ENCODE results near the gene CNN2.

CNN2 gene

GRCh38 chr19:995051-995827 is 31.2 kb upstream of the CNN2 start:
- FAIRE-seq = no peak
- DNase-seq (ENCODE audit: insufficient read length, low spot score) = no peak

DNA sequence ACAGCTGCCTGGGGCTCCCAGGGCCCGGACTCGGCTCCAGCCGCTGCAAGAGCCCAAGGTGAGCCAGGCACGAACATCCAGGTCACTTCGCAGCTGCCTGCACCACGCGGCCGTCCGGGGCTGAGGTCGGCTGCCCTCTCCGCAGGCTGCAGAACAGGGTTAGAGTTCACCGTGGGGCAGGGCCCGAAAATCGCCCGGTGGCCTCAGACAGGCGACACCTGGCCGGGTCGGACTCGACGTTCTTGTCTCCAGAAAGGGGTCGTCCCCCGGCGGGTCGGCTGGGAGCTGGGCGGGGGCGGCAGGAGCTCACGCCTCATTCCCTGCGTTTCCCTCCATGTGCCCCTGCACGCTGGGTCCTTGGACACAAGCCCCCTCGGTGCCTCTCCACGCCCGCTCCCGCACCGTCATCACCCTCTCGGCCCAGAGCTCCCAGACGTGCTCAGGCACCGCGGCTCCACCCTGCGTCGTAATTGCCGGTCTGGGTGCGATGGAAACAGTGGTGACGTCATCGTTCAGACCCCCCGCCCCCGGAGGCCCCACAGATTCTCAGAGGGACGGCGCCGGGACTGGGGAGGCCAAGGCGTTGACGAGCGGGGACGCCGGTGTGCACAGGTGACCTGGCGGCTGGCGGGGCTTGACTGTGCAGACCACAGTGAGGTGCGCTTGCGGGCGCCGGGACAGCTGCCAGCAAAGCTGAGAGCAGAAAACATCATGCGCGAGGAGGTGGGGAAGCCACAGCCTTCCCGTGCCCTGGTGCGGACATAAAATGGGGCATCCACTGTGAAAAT is 30.2 kb upstream of the CNN2 start:
- DNase-seq (ENCODE audit: insufficient read length, low spot score) (no peak), FAIRE-seq (peak; percentile 44)

- DNase-seq (ENCODE audit: insufficient read length, low spot score) (no peak), FAIRE-seq (no peak)
These were observed 28.3 kb upstream of the CNN2 start for GRCh38 chr19:998064-998463.

- DNase-seq (ENCODE audit: insufficient read length, low spot score) (no peak), FAIRE-seq (no peak)
These were observed 27.1 kb upstream of the CNN2 start for GRCh38 chr19:999379-999719.

DNA sequence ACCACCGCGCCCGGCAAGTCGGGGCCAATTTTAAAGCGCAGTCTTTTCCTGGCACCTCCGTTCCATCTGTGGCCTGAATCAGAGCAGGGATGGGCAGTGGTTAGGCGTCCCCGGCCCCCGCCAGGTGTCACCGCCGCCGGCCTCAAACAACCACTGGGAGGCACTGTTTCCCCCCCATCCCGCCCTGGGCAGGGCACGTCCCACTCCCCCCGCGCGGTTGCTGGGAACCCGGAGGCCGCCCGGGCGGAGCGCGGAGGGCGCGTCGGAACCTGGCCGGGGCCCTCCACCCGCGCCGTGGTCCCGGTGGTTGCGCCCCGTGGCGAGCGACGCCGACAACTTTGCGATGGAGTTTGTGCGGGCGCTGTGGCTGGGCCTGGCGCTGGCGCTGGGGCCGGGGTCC is 26.3 kb upstream of the CNN2 start, which contains the start of gene GRIN3B:
TSS of gene GRIN3B (plus strand) at position 325 of the 400 bp plus-strand sequence. CDS start at position 344, 19 bp downstream.
- DNase-seq (ENCODE audit: insufficient read length, low spot score) (peak; percentile 88), FAIRE-seq (no peak)

DNA sequence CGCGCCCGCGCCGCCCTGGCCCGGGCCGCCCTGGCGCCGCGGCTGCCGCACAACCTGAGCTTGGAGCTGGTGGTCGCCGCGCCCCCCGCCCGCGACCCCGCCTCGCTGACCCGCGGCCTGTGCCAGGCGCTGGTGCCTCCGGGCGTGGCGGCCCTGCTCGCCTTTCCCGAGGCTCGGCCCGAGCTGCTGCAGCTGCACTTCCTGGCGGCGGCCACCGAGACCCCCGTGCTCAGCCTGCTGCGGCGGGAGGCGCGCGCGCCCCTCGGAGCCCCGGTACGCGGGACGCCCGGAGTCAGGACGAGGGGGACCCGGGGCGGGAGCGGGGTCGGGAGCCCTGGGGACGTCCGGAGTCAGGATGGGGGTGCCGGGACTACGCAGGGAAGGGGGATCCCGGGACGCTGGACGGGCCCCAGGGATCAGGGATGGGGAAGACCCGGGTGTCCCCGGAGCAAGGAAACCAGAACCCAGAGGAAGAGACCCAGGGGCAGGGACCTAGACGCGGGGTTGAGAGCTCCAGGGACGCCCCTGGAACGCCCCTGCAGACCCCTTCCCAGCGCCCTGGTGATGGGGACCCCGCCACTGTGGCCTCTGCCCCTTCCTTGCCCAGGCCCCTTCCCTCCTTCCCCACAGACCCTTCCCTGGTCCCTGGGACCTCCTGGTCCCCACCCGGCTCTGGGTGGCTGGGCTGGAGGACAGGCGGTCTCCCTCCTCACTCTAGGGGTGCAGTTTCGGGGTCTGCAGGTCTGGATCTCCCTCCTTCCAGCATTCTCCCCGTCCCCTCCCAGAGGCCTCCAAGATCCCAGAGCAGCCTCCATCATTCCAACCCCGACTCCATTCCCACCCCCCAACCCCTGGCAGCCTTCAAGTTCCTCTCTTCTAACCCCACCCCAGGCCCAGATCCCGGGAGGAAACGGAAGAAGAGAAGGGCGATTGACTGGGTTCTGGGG is 25.5 kb upstream of the CNN2 start:
- FAIRE-seq (no peak), DNase-seq (ENCODE audit: insufficient read length, low spot score) (no peak)

GRCh38 chr19:1001538-1002166 is 24.8 kb upstream of the CNN2 start:
- FAIRE-seq (no peak), DNase-seq (ENCODE audit: insufficient read length, low spot score) (peak; percentile 97)

- no peak for FAIRE-seq
- DNase-seq (ENCODE audit: insufficient read length, low spot score) = no peak
These were observed 23.8 kb upstream of the CNN2 start for GRCh38 chr19:1002600-1002999.

DNA sequence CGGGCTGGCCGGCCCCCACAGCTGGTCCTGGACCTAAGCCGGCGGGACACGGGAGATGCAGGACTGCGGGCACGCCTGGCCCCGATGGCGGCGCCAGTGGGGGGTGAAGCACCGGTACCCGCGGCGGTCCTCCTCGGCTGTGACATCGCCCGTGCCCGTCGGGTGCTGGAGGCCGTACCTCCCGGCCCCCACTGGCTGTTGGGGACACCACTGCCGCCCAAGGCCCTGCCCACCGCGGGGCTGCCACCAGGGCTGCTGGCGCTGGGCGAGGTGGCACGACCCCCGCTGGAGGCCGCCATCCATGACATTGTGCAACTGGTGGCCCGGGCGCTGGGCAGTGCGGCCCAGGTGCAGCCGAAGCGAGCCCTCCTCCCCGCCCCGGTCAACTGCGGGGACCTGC is 23.1 kb upstream of the CNN2 start:
- DNase-seq (ENCODE audit: insufficient read length, low spot score) = no peak

GRCh38 chr19:1004204-1004802 is 22.1 kb upstream of the CNN2 start:
- FAIRE-seq (no peak), DNase-seq (ENCODE audit: insufficient read length, low spot score) (no peak)

More for the DNA sequence above, 23.1 kb upstream of the CNN2 start:
- no peak for FAIRE-seq

DNA sequence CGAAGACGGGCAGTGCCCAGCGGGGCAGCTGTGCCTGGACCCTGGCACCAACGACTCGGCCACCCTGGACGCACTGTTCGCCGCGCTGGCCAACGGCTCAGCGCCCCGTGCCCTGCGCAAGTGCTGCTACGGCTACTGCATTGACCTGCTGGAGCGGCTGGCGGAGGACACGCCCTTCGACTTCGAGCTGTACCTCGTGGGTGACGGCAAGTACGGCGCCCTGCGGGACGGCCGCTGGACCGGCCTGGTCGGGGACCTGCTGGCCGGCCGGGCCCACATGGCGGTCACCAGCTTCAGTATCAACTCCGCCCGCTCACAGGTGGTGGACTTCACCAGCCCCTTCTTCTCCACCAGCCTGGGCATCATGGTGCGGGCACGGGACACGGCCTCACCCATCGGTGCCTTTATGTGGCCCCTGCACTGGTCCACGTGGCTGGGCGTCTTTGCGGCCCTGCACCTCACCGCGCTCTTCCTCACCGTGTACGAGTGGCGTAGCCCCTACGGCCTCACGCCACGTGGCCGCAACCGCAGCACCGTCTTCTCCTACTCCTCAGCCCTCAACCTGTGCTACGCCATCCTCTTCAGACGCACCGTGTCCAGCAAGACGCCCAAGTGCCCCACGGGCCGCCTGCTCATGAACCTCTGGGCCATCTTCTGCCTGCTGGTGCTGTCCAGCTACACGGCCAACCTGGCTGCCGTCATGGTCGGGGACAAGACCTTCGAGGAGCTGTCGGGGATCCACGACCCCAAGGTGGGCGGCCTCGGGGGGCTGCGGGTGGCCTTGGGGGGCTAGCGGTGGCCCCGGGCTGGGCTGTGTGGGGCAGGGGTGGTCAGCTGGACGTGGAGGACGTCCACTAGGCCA is 21.4 kb upstream of the CNN2 start:
- no peak for DNase-seq (ENCODE audit: insufficient read length, low spot score)

GRCh38 chr19:1006711-1007398 is 19.6 kb upstream of the CNN2 start:
- FAIRE-seq (no peak), DNase-seq (ENCODE audit: insufficient read length, low spot score) (no peak)

More for the DNA sequence above, 21.4 kb upstream of the CNN2 start:
- no peak for FAIRE-seq

DNA sequence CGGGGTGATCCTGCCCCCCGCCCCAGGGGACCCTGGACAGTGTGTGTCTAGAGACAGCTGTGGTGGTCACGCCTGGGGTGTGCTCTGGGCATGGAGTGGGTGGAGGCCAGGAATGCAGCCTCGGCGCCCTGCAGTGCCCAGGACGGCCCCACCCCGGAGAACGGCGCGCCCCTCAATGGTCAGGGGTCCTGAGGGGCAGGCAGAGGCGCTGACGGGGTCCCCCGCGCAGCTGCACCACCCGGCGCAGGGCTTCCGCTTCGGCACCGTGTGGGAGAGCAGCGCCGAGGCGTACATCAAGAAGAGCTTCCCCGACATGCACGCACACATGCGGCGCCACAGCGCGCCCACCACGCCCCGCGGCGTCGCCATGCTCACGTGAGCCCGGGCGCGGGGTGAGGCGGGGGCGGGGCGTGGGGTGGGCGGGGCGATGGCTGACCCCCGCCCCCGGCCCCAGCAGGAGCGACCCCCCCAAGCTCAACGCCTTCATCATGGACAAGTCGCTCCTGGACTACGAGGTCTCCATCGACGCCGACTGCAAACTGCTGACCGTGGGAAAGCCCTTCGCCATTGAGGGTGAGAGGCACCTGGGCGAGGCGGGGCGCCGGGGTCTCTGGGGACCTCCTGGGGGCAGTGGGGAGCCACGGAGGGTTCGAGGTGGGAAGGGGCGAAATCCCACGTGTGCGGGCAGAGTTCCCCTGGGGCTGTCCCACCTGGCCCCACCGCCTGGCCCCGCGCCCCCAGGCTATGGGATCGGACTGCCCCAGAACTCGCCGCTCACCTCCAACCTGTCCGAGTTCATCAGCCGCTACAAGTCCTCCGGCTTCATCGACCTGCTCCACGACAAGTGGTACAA is 18.8 kb upstream of the CNN2 start:
- DNase-seq (ENCODE audit: insufficient read length, low spot score) = no peak

GRCh38 chr19:1008268-1009040 is 18.0 kb upstream of the CNN2 start:
- FAIRE-seq (no peak), DNase-seq (ENCODE audit: insufficient read length, low spot score) (no peak)

More for the DNA sequence above, 18.8 kb upstream of the CNN2 start:
- FAIRE-seq = no peak

DNA sequence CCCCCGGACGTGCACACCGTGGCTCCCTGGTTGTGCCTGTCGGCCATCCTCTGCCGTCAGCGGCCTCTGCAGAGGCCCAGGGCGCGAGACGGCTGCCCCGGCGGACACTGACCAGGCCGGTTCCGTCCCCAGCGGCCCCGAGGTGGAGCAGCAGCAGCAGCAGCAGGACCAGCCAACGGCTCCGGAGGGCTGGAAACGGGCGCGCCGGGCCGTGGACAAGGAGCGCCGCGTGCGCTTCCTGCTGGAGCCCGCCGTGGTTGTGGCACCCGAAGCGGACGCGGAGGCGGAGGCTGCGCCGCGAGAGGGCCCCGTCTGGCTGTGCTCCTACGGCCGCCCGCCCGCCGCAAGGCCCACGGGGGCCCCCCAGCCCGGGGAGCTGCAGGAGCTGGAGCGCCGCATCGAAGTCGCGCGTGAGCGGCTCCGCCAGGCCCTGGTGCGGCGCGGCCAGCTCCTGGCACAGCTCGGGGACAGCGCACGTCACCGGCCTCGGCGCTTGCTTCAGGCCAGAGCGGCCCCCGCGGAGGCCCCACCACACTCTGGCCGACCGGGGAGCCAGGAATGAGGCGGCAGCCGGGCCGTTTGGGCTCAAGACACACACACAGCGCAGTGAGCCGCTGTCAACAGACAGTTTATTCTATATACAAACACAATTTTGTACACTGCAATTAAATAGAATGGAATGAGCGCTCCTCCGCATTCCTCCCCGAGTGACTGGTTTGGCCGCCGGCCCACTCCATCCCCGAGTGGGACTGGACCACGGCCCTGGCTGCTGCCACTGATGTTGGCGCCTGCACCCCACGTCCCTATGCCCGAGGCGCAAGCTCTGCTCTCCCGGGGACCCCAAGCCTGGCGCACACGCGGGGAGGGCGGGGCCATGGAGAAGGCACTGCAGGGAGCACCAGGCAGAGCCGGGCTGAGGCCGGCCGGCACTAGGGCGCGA is 17.1 kb upstream of the CNN2 start:
- FAIRE-seq (no peak), DNase-seq (ENCODE audit: insufficient read length, low spot score) (no peak)
